Measurements from ENCODE around the gene ITGA11.

Gene ITGA11

GRCh38 chr15:68375191-68375631 lies 56.8 kb downstream of the ITGA11 start:
- DNase-seq (ENCODE audit: low read depth in 2 of 2, low spot score in 1 of 2): no peak

GRCh38 chr15:68374168-68374745 lies 57.7 kb downstream of the ITGA11 start:
- DNase-seq (ENCODE audit: low read depth in 2 of 2, low spot score in 1 of 2): no peak

GRCh38 chr15:68373028-68373427 lies 58.9 kb downstream of the ITGA11 start:
- DNase-seq (ENCODE audit: low read depth in 2 of 2, low spot score in 1 of 2): no peak

GRCh38 chr15:68372291-68372811 lies 59.6 kb downstream of the ITGA11 start:
- no peak for DNase-seq (ENCODE audit: low read depth in 2 of 2, low spot score in 1 of 2)

- DNase-seq (ENCODE audit: low read depth in 2 of 2, low spot score in 1 of 2): no peak
Observed at GRCh38 chr15:68371851-68372250, 60.1 kb downstream of the ITGA11 start.

- DNase-seq (ENCODE audit: low read depth in 2 of 2, low spot score in 1 of 2): no peak
Observed at GRCh38 chr15:68371160-68371559, 60.8 kb downstream of the ITGA11 start.

- DNase-seq (ENCODE audit: low read depth in 2 of 2, low spot score in 1 of 2): no peak
Observed at GRCh38 chr15:68370768-68371151, 61.2 kb downstream of the ITGA11 start.

- no peak for DNase-seq (ENCODE audit: low read depth in 2 of 2, low spot score in 1 of 2)
Observed at GRCh38 chr15:68369931-68370767, 61.8 kb downstream of the ITGA11 start.

- no peak for DNase-seq (ENCODE audit: low read depth in 2 of 2, low spot score in 1 of 2)
Observed at GRCh38 chr15:68368731-68369435, 63.1 kb downstream of the ITGA11 start.

GRCh38 chr15:68367992-68368391 lies 64.0 kb downstream of the ITGA11 start:
- no peak for DNase-seq (ENCODE audit: low read depth in 2 of 2, low spot score in 1 of 2)

GRCh38 chr15:68367226-68367625 lies 64.7 kb downstream of the ITGA11 start:
- no peak for DNase-seq (ENCODE audit: low read depth in 2 of 2, low spot score in 1 of 2)

GRCh38 chr15:68366314-68366713 lies 65.6 kb downstream of the ITGA11 start:
- DNase-seq (ENCODE audit: low read depth in 2 of 2, low spot score in 1 of 2): no peak

- DNase-seq (ENCODE audit: low read depth in 2 of 2, low spot score in 1 of 2): no peak
Observed at GRCh38 chr15:68365770-68366169, 66.2 kb downstream of the ITGA11 start.

- DNase-seq (ENCODE audit: low read depth in 2 of 2, low spot score in 1 of 2): no peak
Observed at GRCh38 chr15:68365140-68365745, 66.7 kb downstream of the ITGA11 start.

GRCh38 chr15:68364660-68365035 lies 67.3 kb downstream of the ITGA11 start:
- DNase-seq (ENCODE audit: low read depth in 2 of 2, low spot score in 1 of 2): no peak

- DNase-seq (ENCODE audit: low read depth in 2 of 2, low spot score in 1 of 2): no peak
Observed at GRCh38 chr15:68364028-68364659, 67.8 kb downstream of the ITGA11 start.

- no peak for DNase-seq (ENCODE audit: low read depth in 2 of 2, low spot score in 1 of 2)
Observed at GRCh38 chr15:68363353-68363752, 68.6 kb downstream of the ITGA11 start.

- DNase-seq (ENCODE audit: low read depth in 2 of 2, low spot score in 1 of 2): no peak
Observed at GRCh38 chr15:68362537-68363126, 69.3 kb downstream of the ITGA11 start.

- DNase-seq (ENCODE audit: low read depth in 2 of 2, low spot score in 1 of 2): no peak
Observed at GRCh38 chr15:68360721-68361120, 71.2 kb downstream of the ITGA11 start.

GRCh38 chr15:68356778-68357177 lies 75.2 kb downstream of the ITGA11 start:
- DNase-seq (ENCODE audit: low read depth in 2 of 2, low spot score in 1 of 2): no peak

GRCh38 chr15:68354923-68355322 lies 77.0 kb downstream of the ITGA11 start:
- DNase-seq (ENCODE audit: low read depth in 2 of 2, low spot score in 1 of 2): no peak
